HG03135 (cell line): ENCODE data around the gene FMN2.
"Not testable (repeated sequence)": the region's sequence is repeated elsewhere in the genome, so short reads cannot be mapped to it uniquely, and the experiment has no call there.

Source experiments
- ATAC-seq: cut with Tn5 transposase; IDR thresholded peaks from one replicate; pipeline ENCODE4 v1.9.1; 2021; ENCODE audit warnings: mild to moderate bottlenecking, moderate library complexity; ENCODE audit not compliant: unreplicated experiment

Gene FMN2

DNA sequence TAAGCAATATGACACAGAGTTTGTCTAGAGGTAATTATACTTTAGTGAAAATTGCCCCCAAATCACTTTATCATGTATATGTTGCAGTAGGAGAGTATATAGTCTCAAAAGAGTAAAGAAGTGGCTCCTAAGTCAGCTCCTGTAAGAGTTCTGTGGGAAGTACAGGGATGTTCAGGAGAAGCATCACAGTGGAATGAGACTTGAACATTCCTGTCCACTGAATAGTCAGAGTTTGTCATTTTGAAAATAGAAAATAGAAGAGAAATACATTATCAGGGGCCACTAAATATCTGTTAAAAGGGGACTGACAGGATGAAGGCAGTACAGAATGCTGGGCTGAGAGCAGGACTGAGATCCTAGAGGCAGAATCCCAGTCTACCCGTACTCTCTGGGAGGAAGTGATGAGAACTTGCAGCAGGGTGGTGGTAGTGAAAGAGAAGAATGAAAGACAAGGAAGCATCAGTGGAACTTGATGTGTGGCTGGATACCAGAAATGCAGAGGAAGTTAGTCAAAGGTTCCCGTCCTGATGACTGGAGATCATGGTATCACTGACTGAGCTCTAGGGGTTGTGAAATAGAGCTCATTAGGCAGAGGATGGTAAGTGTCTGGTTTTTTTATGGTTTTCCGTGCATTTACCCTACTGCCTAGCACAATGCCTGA is 153.4 kb downstream of the FMN2 start:
- no peak for ATAC-seq

GRCh38 chr1:240245629-240246020 is 153.9 kb downstream of the FMN2 start:
- no peak for ATAC-seq

DNA sequence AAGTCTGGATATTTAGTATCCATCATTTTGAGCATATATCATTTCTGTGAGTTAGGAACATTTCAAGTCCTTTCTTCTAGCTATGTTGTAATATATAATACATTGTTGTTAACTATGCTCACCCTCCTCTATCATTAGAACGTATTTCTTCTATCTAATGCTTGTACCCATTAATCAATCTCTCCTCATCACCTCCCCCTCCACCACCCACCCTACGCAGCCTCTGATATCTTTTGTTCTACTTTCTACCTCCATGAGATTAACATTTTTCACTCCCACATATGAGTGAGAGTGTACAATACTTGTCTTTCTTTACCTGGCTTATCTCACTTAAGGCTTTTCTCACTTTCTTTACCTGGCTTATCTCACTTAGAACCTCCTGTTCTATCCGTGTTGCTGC is 156.2 kb downstream of the FMN2 start:
- ATAC-seq = no peak

DNA sequence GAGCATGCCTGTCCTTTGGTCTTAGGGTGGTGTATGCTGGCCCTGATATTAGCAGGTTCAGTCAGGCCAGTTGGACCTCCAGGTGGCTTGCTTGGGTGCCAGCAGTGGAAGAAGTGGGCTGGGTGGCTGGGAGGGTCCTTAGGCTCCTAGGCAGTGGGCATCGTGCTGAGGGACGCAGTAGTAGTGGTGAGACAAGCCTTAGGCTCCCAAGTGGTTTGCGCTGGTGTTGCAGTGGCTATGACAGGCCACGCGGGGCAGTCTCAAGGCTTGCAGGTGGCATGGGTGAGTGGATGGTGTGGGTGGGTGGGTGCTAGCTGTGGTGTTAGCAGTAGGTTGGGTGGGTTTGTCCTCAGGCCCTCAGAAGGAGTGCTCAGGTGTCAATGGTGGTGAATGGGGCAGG is 162.3 kb downstream of the FMN2 start:
- no peak for ATAC-seq

DNA sequence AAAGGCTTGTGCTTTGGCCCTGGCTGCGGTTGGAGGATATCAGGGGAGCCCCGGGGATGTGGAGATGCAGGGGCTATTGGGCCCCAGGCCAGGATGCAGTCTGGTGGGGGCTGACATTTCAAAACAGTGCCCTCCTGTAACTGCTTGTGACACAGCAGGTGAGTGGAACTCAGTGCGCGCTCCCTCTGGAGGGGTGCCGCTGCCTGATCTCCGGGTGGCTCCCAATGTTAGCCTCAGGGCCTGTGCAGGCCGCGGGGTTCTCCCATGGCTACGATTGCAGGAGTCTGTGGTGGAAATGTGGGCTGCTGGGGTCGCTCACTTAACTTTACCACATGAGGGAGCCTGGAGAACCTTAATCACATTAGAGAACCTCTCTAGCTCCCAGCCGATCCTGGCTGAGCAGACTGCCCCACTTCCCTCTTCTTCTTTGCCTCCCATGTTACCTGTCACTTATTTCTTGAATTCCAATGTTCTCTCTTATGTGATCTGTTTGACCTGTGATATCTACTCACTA is 163.2 kb downstream of the FMN2 start:
- ATAC-seq = no peak

- ATAC-seq = no peak
These were observed 164.2 kb downstream of the FMN2 start for GRCh38 chr1:240255922-240256321.

GRCh38 chr1:240256836-240257503 is 165.3 kb downstream of the FMN2 start:
- ATAC-seq = no peak

DNA sequence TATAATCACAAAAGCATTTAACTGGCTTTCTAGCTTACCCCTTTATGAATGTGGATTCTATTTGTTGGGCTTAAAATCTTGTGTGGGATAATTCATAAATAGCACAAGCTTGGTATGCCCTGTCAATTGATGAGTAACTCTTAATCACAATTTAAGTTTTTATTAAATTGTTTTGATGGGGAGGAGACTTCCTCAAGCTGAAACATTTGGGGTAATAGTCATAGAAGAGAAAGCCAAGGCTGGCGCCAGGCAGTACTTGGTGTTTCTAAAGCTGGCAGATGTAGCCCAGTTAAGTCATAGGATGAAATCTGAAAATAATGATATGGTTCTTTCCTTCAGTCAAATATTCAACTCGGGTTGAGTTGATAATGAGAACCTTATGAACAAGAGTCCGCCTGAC is 167.2 kb downstream of the FMN2 start:
- ATAC-seq = no peak

DNA sequence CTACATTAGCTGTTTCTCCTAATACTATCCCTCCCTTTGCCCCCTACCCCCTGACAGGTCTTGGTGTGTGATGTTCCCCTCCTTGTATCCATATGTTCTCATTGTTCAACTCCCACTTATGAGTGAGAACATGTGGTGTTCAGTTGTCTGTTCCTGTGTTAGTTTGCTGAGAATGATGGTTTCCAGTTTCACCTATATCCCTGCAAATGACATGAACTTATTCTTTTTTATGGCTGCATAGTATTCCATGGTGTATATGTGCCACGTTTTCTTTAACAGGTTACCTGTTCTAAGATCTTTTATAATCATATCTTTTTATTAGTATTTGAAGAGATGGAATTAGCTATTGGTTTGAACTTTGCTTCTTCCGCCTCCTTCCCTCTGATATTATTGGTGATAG is 172.8 kb downstream of the FMN2 start:
- ATAC-seq = not testable (repeated sequence)

- ATAC-seq = no peak
These were observed 179.4 kb downstream of the FMN2 start for GRCh38 chr1:240271081-240271480.

DNA sequence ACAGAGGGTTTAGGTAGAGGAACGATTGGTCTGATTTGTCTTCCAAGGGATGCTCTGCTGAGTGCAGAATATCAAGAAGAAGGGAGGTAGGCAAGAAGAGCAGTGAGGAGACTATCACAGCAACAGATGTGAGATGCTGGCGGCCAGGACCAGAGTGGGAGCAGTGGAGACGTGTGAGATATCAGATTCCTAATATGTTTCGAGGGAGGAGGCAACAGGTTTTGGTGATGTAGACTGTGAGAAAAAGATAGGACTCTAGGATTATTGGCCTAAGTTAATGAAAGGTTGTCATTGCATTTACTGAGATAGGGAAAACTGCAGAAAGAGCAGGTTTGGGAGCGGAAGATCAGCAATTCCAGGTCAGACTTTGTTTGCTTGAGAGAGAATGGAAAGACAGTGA is 182.9 kb downstream of the FMN2 start:
- ATAC-seq = no peak

GRCh38 chr1:240275219-240275618 is 183.5 kb downstream of the FMN2 start:
- ATAC-seq = not testable (repeated sequence)

- ATAC-seq = no peak
These were observed 186.4 kb downstream of the FMN2 start for GRCh38 chr1:240278082-240278481.

DNA sequence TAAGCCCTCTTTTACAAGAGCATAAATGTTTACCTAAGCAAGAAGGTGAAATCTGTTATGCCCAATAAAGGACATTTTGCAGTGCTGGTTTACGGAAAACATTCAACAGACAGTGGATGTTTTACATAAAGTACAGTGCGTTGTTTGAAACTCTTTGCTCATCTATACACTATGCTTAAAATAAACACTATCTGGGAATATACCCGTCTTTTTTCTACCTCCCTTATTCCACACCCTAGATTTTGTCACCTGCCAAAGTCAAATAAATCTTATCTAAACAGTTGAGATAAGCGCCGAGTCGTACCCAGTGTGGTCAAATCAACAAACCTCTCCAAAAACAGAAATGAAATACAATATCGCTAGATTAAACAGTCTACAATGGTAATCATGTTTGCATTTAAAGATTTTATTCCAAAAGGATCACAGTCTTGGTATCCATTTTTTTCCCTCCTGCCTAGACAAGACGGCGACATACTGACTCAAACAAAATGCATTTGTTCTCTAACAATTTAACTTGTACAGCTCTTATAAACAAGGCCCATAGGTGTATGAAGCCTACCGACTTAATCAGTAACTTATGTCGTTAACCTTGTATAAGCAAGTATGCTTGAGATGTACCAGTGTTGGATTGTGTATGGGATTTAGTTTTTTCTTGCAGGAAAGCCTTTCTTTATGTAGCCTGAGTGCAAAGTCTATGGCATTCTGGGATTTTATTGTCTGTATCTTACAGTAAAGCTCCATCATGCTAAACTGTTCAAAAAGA is 189.1 kb downstream of the FMN2 start:
- no peak for ATAC-seq

GRCh38 chr1:240282061-240282830 is 190.6 kb downstream of the FMN2 start:
- ATAC-seq = no peak

- no peak for ATAC-seq
These were observed 193.2 kb downstream of the FMN2 start for GRCh38 chr1:240284656-240285414.

DNA sequence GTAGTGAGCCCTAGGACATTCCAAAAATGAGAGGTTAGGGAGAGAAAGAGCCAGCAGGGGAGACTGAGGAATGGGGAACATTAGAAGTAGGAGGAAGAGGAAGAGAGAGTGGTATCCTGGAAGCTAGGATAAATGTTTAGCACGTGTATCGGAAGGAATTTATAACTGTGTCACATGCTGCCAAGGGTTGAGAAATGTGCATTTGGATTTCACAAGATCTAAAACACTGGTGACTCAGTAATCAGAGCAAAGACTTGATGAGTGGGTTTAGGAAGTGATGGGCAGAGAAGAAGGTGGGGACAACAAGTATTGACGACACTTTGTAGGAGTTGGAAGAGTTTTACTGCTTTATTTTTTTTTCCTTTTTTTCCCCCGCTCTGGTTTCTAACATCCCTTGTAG is 193.9 kb downstream of the FMN2 start:
- no peak for ATAC-seq

DNA sequence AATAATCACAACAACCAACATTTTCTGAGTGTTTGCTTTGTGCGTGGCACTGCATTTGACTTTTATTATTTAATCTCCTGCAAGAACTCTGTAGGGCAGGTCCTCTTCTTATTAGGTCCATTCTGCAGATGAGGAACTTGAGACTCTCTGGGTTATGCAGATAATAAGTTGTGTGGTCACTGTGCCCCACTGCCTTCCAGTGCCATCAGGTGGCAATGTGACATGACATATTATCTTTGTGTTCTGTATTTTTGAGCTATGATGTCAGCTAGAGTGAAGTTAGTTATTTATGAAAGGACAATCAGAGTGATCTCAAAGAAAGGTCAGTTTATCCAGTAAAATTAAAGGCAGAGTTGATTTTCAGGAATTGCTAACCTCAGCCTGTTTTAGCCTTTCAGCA is 196.0 kb downstream of the FMN2 start:
- ATAC-seq = no peak

- ATAC-seq = no peak
These were observed 202.0 kb downstream of the FMN2 start for GRCh38 chr1:240293706-240294105.

- no peak for ATAC-seq
These were observed 202.9 kb downstream of the FMN2 start for GRCh38 chr1:240294566-240294965.
